Measurements from ENCODE around the gene TMEM123.

Gene TMEM123

GRCh38 chr11:102421261-102421660 is 31.3 kb downstream of the TMEM123 start:
- peak; percentile 76 for DNase-seq

GRCh38 chr11:102420547-102420946 is 32.0 kb downstream of the TMEM123 start:
- no peak for DNase-seq

GRCh38 chr11:102419181-102419580 is 33.4 kb downstream of the TMEM123 start:
- DNase-seq: no peak

GRCh38 chr11:102416976-102417375 is 35.6 kb downstream of the TMEM123 start:
- no peak for DNase-seq

GRCh38 chr11:102415304-102415916 is 37.2 kb downstream of the TMEM123 start:
- no peak for DNase-seq

GRCh38 chr11:102414559-102414958 is 38.0 kb downstream of the TMEM123 start:
- DNase-seq: no peak

GRCh38 chr11:102413497-102413896 is 39.1 kb downstream of the TMEM123 start:
- DNase-seq: no peak

GRCh38 chr11:102411142-102411541 is 41.4 kb downstream of the TMEM123 start:
- no peak for DNase-seq

GRCh38 chr11:102410382-102410784 is 42.2 kb downstream of the TMEM123 start:
- peak; percentile 3 for DNase-seq

- no peak for DNase-seq
Observed at GRCh38 chr11:102408339-102408738, 44.2 kb downstream of the TMEM123 start.

- DNase-seq: no peak
Observed at GRCh38 chr11:102407901-102408300, 44.7 kb downstream of the TMEM123 start.

GRCh38 chr11:102406099-102406498 is 46.5 kb downstream of the TMEM123 start:
- no peak for DNase-seq

GRCh38 chr11:102405501-102405900 is 47.1 kb downstream of the TMEM123 start:
- DNase-seq: no peak

GRCh38 chr11:102402548-102402947 is 50.0 kb downstream of the TMEM123 start:
- DNase-seq: no peak

GRCh38 chr11:102401905-102402304 is 50.7 kb downstream of the TMEM123 start:
- no peak for DNase-seq

- no peak for DNase-seq
Observed at GRCh38 chr11:102400603-102401002, 52.0 kb downstream of the TMEM123 start.

GRCh38 chr11:102399189-102399588 is 53.4 kb downstream of the TMEM123 start:
- no peak for DNase-seq

GRCh38 chr11:102398297-102398696 is 54.3 kb downstream of the TMEM123 start:
- no peak for DNase-seq

GRCh38 chr11:102396708-102397563 is 55.6 kb downstream of the TMEM123 start:
- no peak for DNase-seq

- no peak for DNase-seq
Observed at GRCh38 chr11:102395720-102396393, 56.7 kb downstream of the TMEM123 start.

- no peak for DNase-seq
Observed at GRCh38 chr11:102393272-102393730, 59.3 kb downstream of the TMEM123 start.

GRCh38 chr11:102391549-102392237 is 60.9 kb downstream of the TMEM123 start:
- DNase-seq: no peak

Measured in NCI-H82 (cell line).